ENCODE measurements around the gene DLGAP1. TPM values are rescaled to one million over a fixed set of nuclear protein-coding genes. Genes with fewer than 3 reads are reported as not detected.
A peak's percentile ranks its signal among the peaks of the same experiment; 100 is the strongest.

DLGAP1 gene
- total and polyA plus RNA-seq, 2 donors (not counting 1 experiment from before 2014, with no cell fraction given), result 0.07 to 0.61 TPM

DNA sequence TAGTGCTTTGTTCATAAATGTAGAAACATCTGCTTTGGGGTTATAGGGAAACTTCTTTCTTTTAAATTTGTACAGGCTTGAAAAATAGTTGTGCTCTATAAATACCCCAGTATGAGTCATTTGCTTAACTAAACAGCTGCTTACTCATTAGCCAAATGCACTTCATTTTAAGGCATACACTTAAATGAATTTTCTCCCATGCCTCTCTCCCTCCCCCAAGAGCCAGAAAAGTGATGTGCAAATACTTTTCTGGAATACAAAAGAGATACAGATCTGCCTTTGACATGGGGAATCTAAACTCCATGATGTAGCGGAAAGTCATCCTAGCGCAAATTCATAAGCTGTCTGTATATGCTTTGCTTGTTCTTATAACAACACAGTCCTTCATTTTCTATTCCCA lies 469.4 kb downstream of the DLGAP1 start:
- Histone ChIP-seq H3K9ac (ENCODE audit: low read length) (no peak overlapping the region), H3K79me2 (ENCODE audit: control insufficient read depth, insufficient read depth, low read length) (no peaks in the 10 kb centered on the region), H3K4me1 (ENCODE audit: control insufficient read depth in 2 of 2, insufficient read depth in 2 of 2, low read length in 2 of 2) (no peaks in the 10 kb centered on the region), H4K20me1 (ENCODE audit: control insufficient read depth, insufficient read depth, low read length, poor library complexity, severe bottlenecking) (no peaks in the 10 kb centered on the region), H3K27ac (ENCODE audit: low read length in 2 of 2) (no peak overlapping the region), H3K36me3 (replicated peaks in 1 of 2; ENCODE audit: control extremely low read depth in 1 of 2, control insufficient read depth in 1 of 2, extremely low read depth in 1 of 2, insufficient read depth in 2 of 2, low read length in 1 of 2) (no peaks in the 10 kb centered on the region), H3K9me3 (ENCODE audit: control extremely low read depth in 1 of 3, control insufficient read depth in 2 of 3, insufficient read depth in 1 of 3, low read length in 2 of 3) (peaks cover 0 to 3% (median 0%) of the 10 kb centered on the region in 3 donors), H3K4me3 (ENCODE audit: control extremely low read depth in 1 of 5, extremely low read depth in 1 of 5, insufficient read depth in 1 of 5, low read depth in 2 of 5, low read length in 4 of 5) (no peak overlapping the region), H3K4me2 (replicated peaks; ENCODE audit: low read depth, low read length, poor library complexity, severe bottlenecking) (no peak overlapping the region), H2AFZ (ENCODE audit: insufficient read depth, low read depth, low read length, poor library complexity, severe bottlenecking) (no peak overlapping the region), H3K27me3 (replicated peaks in 1 of 4; ENCODE audit: control extremely low read depth in 1 of 4, control insufficient read depth in 3 of 4, insufficient read depth in 4 of 4, low read length in 3 of 4) (no peaks in the 10 kb centered on the region)
- peaks cover 4% of the 10 kb centered on the region for H3K4me1 Mint-ChIP-seq
- no peak for DNase-seq
- ATAC-seq (ENCODE audit: low read depth), result no peak
- H3K27ac Mint-ChIP-seq, result no peak overlapping the region
- 94% methylated on average over 2 of the region's 2 CpGs for WGBS (ENCODE audit: insufficient coverage)
- TF ChIP-seq EZH2 (IDR thresholded peaks at IDR 0.05; ENCODE audit: borderline replicate concordance, insufficient read depth, low read depth, low read length, poor library complexity, severe bottlenecking), result no peak
- TF ChIP-seq, protein P1, sequence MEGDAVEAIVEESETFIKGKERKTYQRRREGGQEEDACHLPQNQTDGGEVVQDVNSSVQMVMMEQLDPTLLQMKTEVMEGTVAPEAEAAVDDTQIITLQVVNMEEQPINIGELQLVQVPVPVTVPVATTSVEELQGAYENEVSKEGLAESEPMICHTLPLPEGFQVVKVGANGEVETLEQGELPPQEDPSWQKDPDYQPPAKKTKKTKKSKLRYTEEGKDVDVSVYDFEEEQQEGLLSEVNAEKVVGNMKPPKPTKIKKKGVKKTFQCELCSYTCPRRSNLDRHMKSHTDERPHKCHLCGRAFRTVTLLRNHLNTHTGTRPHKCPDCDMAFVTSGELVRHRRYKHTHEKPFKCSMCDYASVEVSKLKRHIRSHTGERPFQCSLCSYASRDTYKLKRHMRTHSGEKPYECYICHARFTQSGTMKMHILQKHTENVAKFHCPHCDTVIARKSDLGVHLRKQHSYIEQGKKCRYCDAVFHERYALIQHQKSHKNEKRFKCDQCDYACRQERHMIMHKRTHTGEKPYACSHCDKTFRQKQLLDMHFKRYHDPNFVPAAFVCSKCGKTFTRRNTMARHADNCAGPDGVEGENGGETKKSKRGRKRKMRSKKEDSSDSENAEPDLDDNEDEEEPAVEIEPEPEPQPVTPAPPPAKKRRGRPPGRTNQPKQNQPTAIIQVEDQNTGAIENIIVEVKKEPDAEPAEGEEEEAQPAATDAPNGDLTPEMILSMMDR (IDR thresholded peaks at IDR 0.05), result no peak
- H3K27me3 Mint-ChIP-seq, result peaks cover 5% of the 10 kb centered on the region
- H3K9me3 Mint-ChIP-seq (ENCODE audit: insufficient read depth), result no peaks in the 10 kb centered on the region
- H3K4me3 Mint-ChIP-seq, result no peak overlapping the region
- ChIA-PET CTCF (interaction anchor here (2.0 kb wide), 1 partner anchor 9 kb away, joined by 14 read pairs; no protein-coding TSS in a partner anchor), POLR2A (no interaction called here)
- intact Hi-C loops (cut with micrococcal nuclease), result no loop called here

DNA sequence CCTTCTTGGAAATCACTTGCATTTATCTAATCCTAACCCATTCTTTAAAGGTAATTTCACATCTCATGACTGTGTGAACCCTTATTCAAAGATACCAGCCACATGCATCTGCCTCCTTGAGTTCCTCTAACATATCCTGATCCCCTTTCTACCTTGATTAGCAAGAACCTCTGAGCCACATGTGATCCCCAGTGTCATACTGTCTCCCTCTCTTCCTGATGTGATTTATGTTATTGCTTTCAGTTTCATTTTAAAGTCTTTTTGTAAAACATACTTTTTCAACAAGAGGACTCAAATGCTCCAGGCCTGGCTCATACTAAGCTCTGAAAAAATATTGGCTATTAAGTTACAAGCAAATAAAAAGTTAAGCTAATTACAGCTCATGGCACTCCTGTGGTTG lies 470.1 kb downstream of the DLGAP1 start:
- Histone ChIP-seq H3K4me3 (ENCODE audit: control extremely low read depth in 1 of 5, extremely low read depth in 1 of 5, insufficient read depth in 1 of 5, low read depth in 2 of 5, low read length in 4 of 5) (no peak overlapping the region), H3K9me3 (ENCODE audit: control extremely low read depth in 1 of 3, control insufficient read depth in 2 of 3, insufficient read depth in 1 of 3, low read length in 2 of 3) (peaks cover 0 to 6% (median 0%) of the 10 kb centered on the region in 3 donors), H3K9ac (ENCODE audit: low read length) (no peak overlapping the region), H3K4me2 (replicated peaks; ENCODE audit: low read depth, low read length, poor library complexity, severe bottlenecking) (no peak overlapping the region), H3K27ac (ENCODE audit: low read length in 2 of 2) (no peak overlapping the region), H3K27me3 (replicated peaks in 1 of 4; ENCODE audit: control extremely low read depth in 1 of 4, control insufficient read depth in 3 of 4, insufficient read depth in 4 of 4, low read length in 3 of 4) (no peaks in the 10 kb centered on the region), H3K79me2 (ENCODE audit: control insufficient read depth, insufficient read depth, low read length) (no peaks in the 10 kb centered on the region), H4K20me1 (ENCODE audit: control insufficient read depth, insufficient read depth, low read length, poor library complexity, severe bottlenecking) (no peaks in the 10 kb centered on the region), H3K4me1 (ENCODE audit: control insufficient read depth in 2 of 2, insufficient read depth in 2 of 2, low read length in 2 of 2) (no peaks in the 10 kb centered on the region), H2AFZ (ENCODE audit: insufficient read depth, low read depth, low read length, poor library complexity, severe bottlenecking) (peak overlapping the region; percentile 15), H3K36me3 (replicated peaks in 1 of 2; ENCODE audit: control extremely low read depth in 1 of 2, control insufficient read depth in 1 of 2, extremely low read depth in 1 of 2, insufficient read depth in 2 of 2, low read length in 1 of 2) (no peaks in the 10 kb centered on the region)
- ChIA-PET CTCF (interaction anchor here (2.0 kb wide), 1 partner anchor 9 kb away, joined by 14 read pairs; no protein-coding TSS in a partner anchor), POLR2A (no interaction called here)
- no peaks in the 10 kb centered on the region for H3K9me3 Mint-ChIP-seq (ENCODE audit: insufficient read depth)
- no peak overlapping the region for H3K4me3 Mint-ChIP-seq
- no peak overlapping the region for H3K27ac Mint-ChIP-seq
- no peak for DNase-seq
- H3K27me3 Mint-ChIP-seq, result peaks cover 5% of the 10 kb centered on the region
- TF ChIP-seq, protein P1 (IDR thresholded peaks at IDR 0.05), result no peak
- TF ChIP-seq EZH2 (IDR thresholded peaks at IDR 0.05; ENCODE audit: borderline replicate concordance, insufficient read depth, low read depth, low read length, poor library complexity, severe bottlenecking), result no peak
- intact Hi-C loops (cut with micrococcal nuclease), result no loop called here
- H3K4me1 Mint-ChIP-seq, result peaks cover 4% of the 10 kb centered on the region
- ATAC-seq (ENCODE audit: low read depth), result no peak
